ENCODE data around the gene FMN2.
"Not testable (repeated sequence)": the region's sequence is repeated elsewhere in the genome, so short reads cannot be mapped to it uniquely, and the experiment has no call there.

Gene FMN2

GRCh38 chr1:240170806-240171205, 79.1 kb downstream of the FMN2 start:
- no peaks in the 10 kb centered on the region for H3K4me1 Mint-ChIP-seq (ENCODE audit: low read depth in 2 of 2)
- no peak for ATAC-seq (replicated peaks)
- no peaks in the 10 kb centered on the region for H3K36me3 Mint-ChIP-seq (ENCODE audit: insufficient read depth)
- no peak overlapping the region for H3K4me3 Mint-ChIP-seq
- no peak for DNase-seq
- no peaks in the 10 kb centered on the region for H3K27me3 Mint-ChIP-seq
- peaks cover 3 to 8% of the 10 kb centered on the region in 2 donors for H3K9me3 Mint-ChIP-seq
- no peak overlapping the region for H3K27ac Mint-ChIP-seq

- no peaks in the 10 kb centered on the region for H3K27me3 Mint-ChIP-seq
- no peaks in the 10 kb centered on the region for H3K4me1 Mint-ChIP-seq (ENCODE audit: low read depth in 2 of 2)
- H3K36me3 Mint-ChIP-seq (ENCODE audit: insufficient read depth), result no peaks in the 10 kb centered on the region
- ATAC-seq (replicated peaks), result no peak
- no peak overlapping the region for H3K4me3 Mint-ChIP-seq
- H3K9me3 Mint-ChIP-seq, result peaks cover 3 to 8% of the 10 kb centered on the region in 2 donors
- no peak overlapping the region for H3K27ac Mint-ChIP-seq
- DNase-seq, result no peak
Observed at GRCh38 chr1:240171907-240172306, 80.2 kb downstream of the FMN2 start.

- H3K4me3 Mint-ChIP-seq, result no peak overlapping the region
- ATAC-seq (replicated peaks), result no peak
- DNase-seq, result no peak
- H3K4me1 Mint-ChIP-seq (ENCODE audit: low read depth in 2 of 2), result no peaks in the 10 kb centered on the region
- no peak overlapping the region for H3K27ac Mint-ChIP-seq
- no peaks in the 10 kb centered on the region for H3K36me3 Mint-ChIP-seq (ENCODE audit: insufficient read depth)
- no peaks in the 10 kb centered on the region for H3K27me3 Mint-ChIP-seq
- H3K9me3 Mint-ChIP-seq, result peaks cover 3 to 8% of the 10 kb centered on the region in 2 donors
Observed at GRCh38 chr1:240173836-240174235, 82.2 kb downstream of the FMN2 start.

GRCh38 chr1:240174734-240175133, 83.1 kb downstream of the FMN2 start:
- ATAC-seq (replicated peaks) (no peak), DNase-seq (no peak)
- Mint-ChIP-seq H3K4me1 (ENCODE audit: low read depth in 2 of 2) (no peaks in the 10 kb centered on the region), H3K36me3 (ENCODE audit: insufficient read depth) (no peaks in the 10 kb centered on the region), H3K27ac (no peak overlapping the region), H3K27me3 (no peaks in the 10 kb centered on the region), H3K9me3 (peaks cover 3 to 8% of the 10 kb centered on the region in 2 donors), H3K4me3 (no peak overlapping the region)

GRCh38 chr1:240178366-240178765, 86.7 kb downstream of the FMN2 start:
- Mint-ChIP-seq H3K4me1 (ENCODE audit: low read depth in 2 of 2) (no peaks in the 10 kb centered on the region), H3K27me3 (no peaks in the 10 kb centered on the region), H3K9me3 (peaks cover 3 to 9% of the 10 kb centered on the region in 2 donors), H3K4me3 (no peak overlapping the region), H3K27ac (no peak overlapping the region), H3K36me3 (ENCODE audit: insufficient read depth) (no peaks in the 10 kb centered on the region)
- no peak for DNase-seq
- no peak for ATAC-seq (replicated peaks)

GRCh38 chr1:240184682-240185081, 93.0 kb downstream of the FMN2 start:
- H3K9me3 Mint-ChIP-seq; H3K4me3 Mint-ChIP-seq; DNase-seq; H3K27ac Mint-ChIP-seq; ATAC-seq (replicated peaks); H3K4me1 Mint-ChIP-seq (ENCODE audit: low read depth in 2 of 2); H3K36me3 Mint-ChIP-seq (ENCODE audit: insufficient read depth): not testable (repeated sequence)
- H3K27me3 Mint-ChIP-seq, result peaks cover 0 to 22% of the 10 kb centered on the region in 2 donors

- Mint-ChIP-seq H3K27me3 (peaks cover 0 to 23% of the 10 kb centered on the region in 2 donors), H3K4me1 (ENCODE audit: low read depth in 2 of 2) (peaks cover 0 to 3% of the 10 kb centered on the region in 2 donors), H3K27ac (no peak overlapping the region), H3K4me3 (no peak overlapping the region), H3K9me3 (no peaks in the 10 kb centered on the region), H3K36me3 (ENCODE audit: insufficient read depth) (no peaks in the 10 kb centered on the region)
- ATAC-seq (replicated peaks) (no peak), DNase-seq (no peak)
Observed at GRCh38 chr1:240188139-240188538, 96.5 kb downstream of the FMN2 start.

- no peak overlapping the region for H3K4me3 Mint-ChIP-seq
- peaks cover 0 to 1% of the 10 kb centered on the region in 2 donors for H3K9me3 Mint-ChIP-seq
- DNase-seq (no peak), ATAC-seq (replicated peaks) (no peak)
- no peak overlapping the region for H3K27ac Mint-ChIP-seq
- H3K36me3 Mint-ChIP-seq (ENCODE audit: insufficient read depth), result no peaks in the 10 kb centered on the region
- H3K4me1 Mint-ChIP-seq (ENCODE audit: low read depth in 2 of 2), result peaks cover 0 to 3% of the 10 kb centered on the region in 2 donors
- H3K27me3 Mint-ChIP-seq, result peaks cover 0 to 23% of the 10 kb centered on the region in 2 donors
Observed at GRCh38 chr1:240189386-240189989, 97.8 kb downstream of the FMN2 start.

- Mint-ChIP-seq H3K9me3 (peaks cover 0 to 1% of the 10 kb centered on the region in 2 donors), H3K4me1 (ENCODE audit: low read depth in 2 of 2) (peaks cover 0 to 3% of the 10 kb centered on the region in 2 donors), H3K4me3 (no peak overlapping the region), H3K27me3 (peaks cover 0 to 17% of the 10 kb centered on the region in 2 donors), H3K36me3 (ENCODE audit: insufficient read depth) (no peaks in the 10 kb centered on the region), H3K27ac (no peak overlapping the region)
- ATAC-seq (replicated peaks) (no peak), DNase-seq (no peak)
Observed at GRCh38 chr1:240190881-240191401, 99.3 kb downstream of the FMN2 start.

- peaks cover 0 to 3% of the 10 kb centered on the region in 2 donors for H3K4me1 Mint-ChIP-seq (ENCODE audit: low read depth in 2 of 2)
- H3K9me3 Mint-ChIP-seq, result peaks cover 0 to 1% of the 10 kb centered on the region in 2 donors
- H3K4me3 Mint-ChIP-seq, result no peak overlapping the region
- DNase-seq, result no peak
- H3K36me3 Mint-ChIP-seq (ENCODE audit: insufficient read depth), result no peaks in the 10 kb centered on the region
- no peak for ATAC-seq (replicated peaks)
- no peak overlapping the region for H3K27ac Mint-ChIP-seq
- peaks cover 0 to 8% of the 10 kb centered on the region in 2 donors for H3K27me3 Mint-ChIP-seq
Observed at GRCh38 chr1:240192851-240193250, 101.2 kb downstream of the FMN2 start.

- no peak overlapping the region for H3K4me3 Mint-ChIP-seq
- H3K36me3 Mint-ChIP-seq (ENCODE audit: insufficient read depth), result no peaks in the 10 kb centered on the region
- H3K27me3 Mint-ChIP-seq, result peaks cover 0 to 8% of the 10 kb centered on the region in 2 donors
- H3K4me1 Mint-ChIP-seq (ENCODE audit: low read depth in 2 of 2), result peaks cover 0 to 3% of the 10 kb centered on the region in 2 donors
- DNase-seq (no peak), ATAC-seq (replicated peaks) (no peak)
- peaks cover 0 to 1% of the 10 kb centered on the region in 2 donors for H3K9me3 Mint-ChIP-seq
- no peak overlapping the region for H3K27ac Mint-ChIP-seq
Observed at GRCh38 chr1:240193679-240194078, 102.0 kb downstream of the FMN2 start.

- Mint-ChIP-seq H3K27me3 (peaks cover 0 to 7% of the 10 kb centered on the region in 2 donors), H3K9me3 (peaks cover 0 to 1% of the 10 kb centered on the region in 2 donors), H3K4me3 (no peak overlapping the region), H3K27ac (no peak overlapping the region), H3K4me1 (ENCODE audit: low read depth in 2 of 2) (peaks cover 0 to 3% of the 10 kb centered on the region in 2 donors), H3K36me3 (ENCODE audit: insufficient read depth) (no peaks in the 10 kb centered on the region)
- DNase-seq (no peak), ATAC-seq (replicated peaks) (no peak)
Observed at GRCh38 chr1:240194120-240194519, 102.4 kb downstream of the FMN2 start.

- Mint-ChIP-seq H3K9me3 (peaks cover 0 to 4% of the 10 kb centered on the region in 2 donors), H3K27ac (no peak overlapping the region), H3K4me1 (ENCODE audit: low read depth in 2 of 2) (no peaks in the 10 kb centered on the region), H3K4me3 (no peak overlapping the region), H3K27me3 (no peaks in the 10 kb centered on the region), H3K36me3 (ENCODE audit: insufficient read depth) (no peaks in the 10 kb centered on the region)
- no peak for ATAC-seq (replicated peaks)
- DNase-seq, result no peak
Observed at GRCh38 chr1:240198376-240198775, 106.7 kb downstream of the FMN2 start.

Data from effector memory CD8-positive, alpha-beta T cell (primary cell).